ENCODE results near the gene XRCC1. TPM values are rescaled to one million over a fixed set of nuclear protein-coding genes. Genes with fewer than 3 reads are reported as not detected.
"Not testable (repeated sequence)": the region's sequence is repeated elsewhere in the genome, so short reads cannot be mapped to it uniquely, and the experiment has no call there.

The XRCC1 gene
- total RNA-seq, 1 donor from 2014 or later: 10.6 TPM

- DNase-seq: peak; percentile 69
Observed at GRCh38 chr19:43519436-43520088, 55.8 kb downstream of the XRCC1 start.

GRCh38 chr19:43518051-43518450, 57.3 kb downstream of the XRCC1 start:
- DNase-seq: no peak

- not testable (repeated sequence) for DNase-seq
Observed at GRCh38 chr19:43512399-43512798, 62.9 kb downstream of the XRCC1 start.

GRCh38 chr19:43511324-43511723, 64.0 kb downstream of the XRCC1 start:
- no peak for DNase-seq

GRCh38 chr19:43510713-43511112, 64.6 kb downstream of the XRCC1 start:
- no peak for DNase-seq

GRCh38 chr19:43507880-43508279, 67.4 kb downstream of the XRCC1 start:
- no peak for DNase-seq

- no peak for DNase-seq
Observed at GRCh38 chr19:43506629-43507028, 68.7 kb downstream of the XRCC1 start.

GRCh38 chr19:43505941-43506340, 69.4 kb downstream of the XRCC1 start:
- no peak for DNase-seq

GRCh38 chr19:43505186-43505456, 70.2 kb downstream of the XRCC1 start:
- DNase-seq: no peak

- DNase-seq: no peak
Observed at GRCh38 chr19:43504426-43505185, 70.7 kb downstream of the XRCC1 start, which contains the start of gene PHLDB3. Gene PHLDB3, minus strand, starts transcription at chr19:43504746. Its CDS starts 628 bp downstream, at chr19:43504118.

- peak; percentile 81 for DNase-seq
Observed at GRCh38 chr19:43503501-43504425, 71.6 kb downstream of the XRCC1 start.

- DNase-seq: no peak
Observed at GRCh38 chr19:43502419-43502976, 72.8 kb downstream of the XRCC1 start.

GRCh38 chr19:43501661-43502418, 73.5 kb downstream of the XRCC1 start:
- no peak for DNase-seq

- DNase-seq: no peak
Observed at GRCh38 chr19:43499042-43499441, 76.3 kb downstream of the XRCC1 start.

GRCh38 chr19:43498233-43498842, 77.0 kb downstream of the XRCC1 start:
- no peak for DNase-seq

GRCh38 chr19:43496960-43497359, 78.4 kb downstream of the XRCC1 start:
- no peak for DNase-seq

- DNase-seq: no peak
Observed at GRCh38 chr19:43495082-43495481, 80.2 kb downstream of the XRCC1 start.
